GM12878 (cell line): ENCODE data around the gene B9D1. TPM values are rescaled to one million over a fixed set of nuclear protein-coding genes. Genes with fewer than 3 reads are reported as not detected.

Experiments used
- ATAC-seq: fragments of 200-7000 bp; cut with Tn5 transposase; 3 replicates; pipeline ENCODE4 v1.9.1; 2020; ENCODE audit warnings: mild to moderate bottlenecking, moderate library complexity
- BruUV-seq: library from RNA; stranded (reverse); fragments of 400-500 nt; replicated peaks from 2 replicates; lab custom pipeline; 2021; lab: Mats Ljungman, UMichigan
- CTCF ChIA-PET: fragments of 300-600 bp; sonication (Branson Sonifier 250); formaldehyde crosslinking; extraction: SDS; loops from one replicate; lab custom pipeline; 2021; ENCODE audit warnings: inconsistent platforms; lab: Yijun Ruan, JAX
- POLR2A ChIA-PET: fragments of 350-600 bp; formaldehyde crosslinking; extraction: SDS; loops from one replicate; lab custom pipeline; 2021; ENCODE audit warnings: inconsistent platforms; lab: Charles Lee
- RAD21 ChIA-PET: fragments of 300-600 bp; sonication (Branson Sonifier 250); formaldehyde crosslinking; loops from one replicate; lab custom pipeline; 2023; ENCODE audit warnings: antibody characterized with exemption; ENCODE audit not compliant: unreplicated experiment; lab: Charles Lee
- SMC1A ChIA-PET: fragments of 300-600 bp; sonication (Branson Sonifier 250); formaldehyde crosslinking; loops from one replicate; lab custom pipeline; 2023; ENCODE audit not compliant: unreplicated experiment, uncharacterized antibody; lab: Charles Lee
- DNase-seq: peaks from one replicate; pipeline ENCODE4 v3.0.0-alpha.2; 2011; ENCODE audit warnings: low read depth, low spot score
- FAIRE-seq: peaks from 3 replicates; lab custom pipeline; 2011; peaks lifted over from hg19 to GRCh38; lab: Jason Lieb, UNC
- H2AFZ ChIP-seq: 2 replicates; pipeline ENCODE4 v1.6.0; 2011; ENCODE audit warnings: low read depth, low read length, control low read depth; ENCODE audit not compliant: control insufficient read depth
- H3K27ac ChIP-seq: 2 replicates; pipeline ENCODE4 v1.5.1; 2011; ENCODE audit warnings: control low read depth; ENCODE audit not compliant: control insufficient read depth, insufficient read depth
- H3K27me3 ChIP-seq, 2 experiments: replicated peaks in 1 of 2; 2 replicates each; pipeline versions ENCODE4 v1.6.0 to v1.6.1; 2011; ENCODE audit warnings: low read length in 1 of 2; ENCODE audit not compliant: control insufficient read depth in 2 of 2, insufficient read depth in 2 of 2
- H3K36me3 ChIP-seq, 2 experiments: 2 replicates each; pipeline ENCODE4 v1.5.1; 2011; ENCODE audit warnings: low read length in 1 of 2; ENCODE audit not compliant: control insufficient read depth in 2 of 2, insufficient read depth in 2 of 2
- H3K4me1 ChIP-seq: 2 replicates; pipeline ENCODE4 v1.6.1; 2011; ENCODE audit warnings: mild to moderate bottlenecking, low read length, moderate library complexity, mixed read lengths; ENCODE audit not compliant: control insufficient read depth, insufficient read depth
- H3K4me2 ChIP-seq: 2 replicates; pipeline ENCODE4 v1.6.0; 2011; ENCODE audit warnings: control low read depth; ENCODE audit not compliant: control insufficient read depth, insufficient read depth
- H3K4me3 ChIP-seq: fragments of 200-600 bp; sonication (generic); 2 replicates; pipeline ENCODE4 v1.5.1; 2016
- H3K79me2 ChIP-seq: 2 replicates; pipeline ENCODE4 v1.6.0; 2011; ENCODE audit warnings: low read length; ENCODE audit not compliant: control insufficient read depth, insufficient read depth
- H3K9ac ChIP-seq: 2 replicates; pipeline ENCODE4 v1.8.0; 2011; ENCODE audit warnings: low read length, control low read depth, mixed read lengths; ENCODE audit not compliant: control insufficient read depth, insufficient read depth
- H3K9me3 ChIP-seq: replicated peaks from 3 replicates; pipeline ENCODE4 v1.5.1; 2011; ENCODE audit warnings: mild to moderate bottlenecking, low read length; ENCODE audit not compliant: control insufficient read depth, insufficient read depth
- H4K20me1 ChIP-seq: 2 replicates; pipeline ENCODE4 v1.6.0; 2011; ENCODE audit not compliant: control insufficient read depth, insufficient read depth
- BHLHE40 ChIP-seq, 2 experiments: fragments of 450-650 bp in 1 of 2; IDR thresholded peaks; 2 replicates each; pipeline ENCODE4 v1.6.1; 2011 to 2017; ENCODE audit warnings: low read depth in 2 of 2, borderline replicate concordance in 1 of 2, improper control_type of control experiment in 1 of 2, low read length in 1 of 2, mild to moderate bottlenecking in 1 of 2
- E2F8 ChIP-seq: fragments of 450-650 bp; IDR thresholded peaks from 2 replicates; pipeline ENCODE4 v1.6.1; 2018; ENCODE audit warnings: mild to moderate bottlenecking, low read depth, moderate library complexity; ENCODE audit not compliant: partially characterized antibody
- GABPA ChIP-seq: IDR thresholded peaks from 2 replicates; pipeline ENCODE4 v1.6.1; 2014; ENCODE audit warnings: antibody characterized with exemption, low read depth, mild to moderate bottlenecking, inconsistent platforms
- IKZF2 ChIP-seq, 2 experiments: fragments of 450-650 bp; IDR thresholded peaks; 2 replicates each; pipeline ENCODE4 v1.6.1; 2017; ENCODE audit warnings: mild to moderate bottlenecking in 2 of 2, moderate library complexity in 2 of 2
- MTA2 ChIP-seq: fragments of 450-650 bp; IDR thresholded peaks from 2 replicates; pipeline ENCODE4 v1.6.1; 2016; ENCODE audit warnings: low read depth, mild to moderate bottlenecking, moderate library complexity
- SMAD1 ChIP-seq: fragments of 450-650 bp; IDR thresholded peaks from 2 replicates; pipeline ENCODE4 v1.6.1; 2018; ENCODE audit warnings: mild to moderate bottlenecking, low read depth; ENCODE audit not compliant: partially characterized antibody
- TBL1XR1 ChIP-seq: IDR thresholded peaks from 2 replicates; pipeline ENCODE4 v1.6.1; 2012; ENCODE audit warnings: low read depth, low read length, improper control_type of control experiment
- ZNF207 ChIP-seq: fragments of 450-650 bp; IDR thresholded peaks from 2 replicates; pipeline ENCODE4 v1.6.1; 2014; ENCODE audit warnings: antibody characterized with exemption, mild to moderate bottlenecking, borderline replicate concordance
- ZSCAN29 ChIP-seq: fragments of 450-650 bp; IDR thresholded peaks from 2 replicates; pipeline ENCODE4 v1.6.1; 2017; ENCODE audit warnings: mild to moderate bottlenecking, moderate library complexity
- WGBS: methylation state at CpG from one replicate; pipeline ENCODE4 v1.1.6; 2016; ENCODE audit warnings: low lambda C conversion rate; ENCODE audit not compliant: insufficient replicate concordance, insufficient coverage; ENCODE audit errors: missing lambda C conversion rate; 5-methylcytosine and 5-hydroxymethylcytosine counted together
- in situ Hi-C: fragments of 300-500 bp; cut with MboI; formaldehyde crosslinking; loops from 9 replicates; pipeline ENCODE4 v1.14.3; 2018; ENCODE audit warnings: mixed read lengths
- intact Hi-C: fragments of 100-400 bp; cut with micrococcal nuclease; formaldehyde crosslinking; loops from one replicate; pipeline ENCODE4 v1.14.2; 2022; ENCODE audit not compliant: unreplicated experiment
- polyA plus RNA-seq, 11 experiments: library from polyadenylated mRNA; depleted of rRNA in 4 of 11; unstranded in 6 of 11; stranded (reverse) in 5 of 11; fragments of >200 nt; fragmentation: Nextera tagmentation in 4 of 11; fragmentation: Illumina TruSeq in 1 of 11; extraction: Ambion mirVana in 4 of 11; extraction: Trizol in 1 of 11; gene quantifications; 1 replicate in 1 of 11; 2 replicates in 10 of 11; pipeline versions ENCODE4 v1.2.1 to v1.2.3, GENCODE V29; 2011 to 2016; ENCODE audit warnings: inconsistent platforms in 2 of 11, missing spikeins in 2 of 11, low read depth in 1 of 11
- total RNA-seq, 4 experiments: library from RNA; depleted of rRNA in 3 of 4; stranded (reverse); fragments of >200 nt in 3 of 4; fragmentation: Illumina TruSeq in 1 of 4; extraction: Trizol in 1 of 4; gene quantifications; 2 replicates each; pipeline versions ENCODE4 v1.2.1 to v1.2.3, GENCODE V29; 2013 to 2021
- TF ChIP-seq, protein P1 (sequence below): IDR thresholded peaks from 2 replicates; pipeline ENCODE4 v1.6.1; 2012; ENCODE audit warnings: low read depth, low read length, improper control_type of control experiment
- TF ChIP-seq, protein P2 (sequence below): IDR thresholded peaks from 2 replicates; pipeline ENCODE4 v1.6.1; 2011; ENCODE audit warnings: borderline replicate concordance, low read depth, mild to moderate bottlenecking, moderate library complexity, low read length; ENCODE audit not compliant: insufficient read depth, poor library complexity, severe bottlenecking

The B9D1 gene
- total and polyA plus RNA-seq, 10 of the 15 experiments (the other 5 are each of a cell fraction or from before 2014, with no cell fraction given): 5.9 to 18.3 (median 9.8) TPM

DNA sequence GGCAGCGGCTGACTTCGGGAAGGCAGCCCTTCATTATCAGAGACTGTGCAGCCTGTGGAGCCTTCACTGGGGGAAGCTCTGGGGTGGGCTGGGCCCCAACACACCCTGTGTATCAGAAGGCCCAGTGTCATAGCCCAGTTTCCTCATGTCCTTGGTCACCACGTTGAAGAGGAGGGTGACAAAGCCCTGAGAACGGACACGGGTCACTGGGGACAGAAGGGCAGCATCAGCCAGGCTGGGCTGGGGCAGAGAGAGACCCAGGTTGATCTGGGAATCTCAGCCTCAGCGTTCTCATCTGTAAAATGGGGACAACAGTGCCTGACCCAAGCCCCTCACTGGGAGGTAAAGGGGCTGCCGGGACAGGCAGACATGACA is 19.3 kb downstream of the B9D1 start:
- H2AFZ ChIP-seq: no peak overlapping the region
- H3K9ac ChIP-seq: no peak overlapping the region
- CTCF ChIA-PET: no interaction called here
- H4K20me1 ChIP-seq: no peaks in the 10 kb centered on the region
- DNase-seq: no peak
- intact Hi-C loops: no loop called here
- no peak overlapping the region for H3K4me2 ChIP-seq
- TF ChIP-seq TBL1XR1 (no peak), BHLHE40 (IDR thresholded peaks at IDR 0.05; ENCODE audit: borderline replicate concordance in 1 of 2, low read depth in 2 of 2, low read length in 1 of 2) (no peak)
- TF ChIP-seq, protein P1, sequence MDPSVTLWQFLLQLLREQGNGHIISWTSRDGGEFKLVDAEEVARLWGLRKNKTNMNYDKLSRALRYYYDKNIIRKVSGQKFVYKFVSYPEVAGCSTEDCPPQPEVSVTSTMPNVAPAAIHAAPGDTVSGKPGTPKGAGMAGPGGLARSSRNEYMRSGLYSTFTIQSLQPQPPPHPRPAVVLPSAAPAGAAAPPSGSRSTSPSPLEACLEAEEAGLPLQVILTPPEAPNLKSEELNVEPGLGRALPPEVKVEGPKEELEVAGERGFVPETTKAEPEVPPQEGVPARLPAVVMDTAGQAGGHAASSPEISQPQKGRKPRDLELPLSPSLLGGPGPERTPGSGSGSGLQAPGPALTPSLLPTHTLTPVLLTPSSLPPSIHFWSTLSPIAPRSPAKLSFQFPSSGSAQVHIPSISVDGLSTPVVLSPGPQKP: no peak
- TF ChIP-seq, all 136 proteins: peak for 0
- 65% methylated on average over 7 of the region's 7 CpGs for WGBS
- H3K27ac ChIP-seq: no peak overlapping the region
- POLR2A ChIA-PET: interaction anchor here (0.6 kb wide), 1 partner anchor 9 kb away, joined by 7 read pairs; no protein-coding TSS in a partner anchor
- no peaks in the 10 kb centered on the region for H3K4me1 ChIP-seq
- SMC1A ChIA-PET: no interaction called here
- H3K79me2 ChIP-seq: no peaks in the 10 kb centered on the region
- no peak for FAIRE-seq
- RAD21 ChIA-PET: no interaction called here
- no peak for ATAC-seq
- in situ Hi-C loops: no loop called here
- no TSS peak for BruUV-seq
- no peaks in the 10 kb centered on the region for H3K9me3 ChIP-seq
- no peaks in the 10 kb centered on the region for H3K36me3 ChIP-seq
- H3K27me3 ChIP-seq: no peaks in the 10 kb centered on the region; a peak in 1 of 4 replicates
- H3K4me3 ChIP-seq: no peak overlapping the region

- Histone ChIP-seq H3K79me2 (no peaks in the 10 kb centered on the region), H2AFZ (no peak overlapping the region), H4K20me1 (no peaks in the 10 kb centered on the region), H3K9me3 (no peaks in the 10 kb centered on the region), H3K4me2 (no peak overlapping the region), H3K4me3 (no peak overlapping the region), H3K4me1 (no peaks in the 10 kb centered on the region), H3K36me3 (no peaks in the 10 kb centered on the region), H3K9ac (no peak overlapping the region), H3K27me3 (no peaks in the 10 kb centered on the region; a peak in 1 of 4 replicates), H3K27ac (no peak overlapping the region)
- SMC1A ChIA-PET: no interaction called here
- intact Hi-C loops (no loop called here), in situ Hi-C loops (no loop called here)
- 51% methylated on average over 7 of the region's 7 CpGs for WGBS
- DNase-seq: no peak
- POLR2A ChIA-PET: interaction anchor here (0.6 kb wide), 1 partner anchor 9 kb away, joined by 7 read pairs; no protein-coding TSS in a partner anchor
- no peak for ATAC-seq
- CTCF ChIA-PET: no interaction called here
- FAIRE-seq: no peak
- no TSS peak for BruUV-seq
- RAD21 ChIA-PET: no interaction called here
- TF ChIP-seq SMAD1 (no peak), E2F8 (no peak), GABPA (no peak), ZSCAN29 (no peak), ZNF207 (no peak), IKZF2 (IDR thresholded peaks at IDR 0.05) (no peak), MTA2 (no peak)
- TF ChIP-seq, protein P2, sequence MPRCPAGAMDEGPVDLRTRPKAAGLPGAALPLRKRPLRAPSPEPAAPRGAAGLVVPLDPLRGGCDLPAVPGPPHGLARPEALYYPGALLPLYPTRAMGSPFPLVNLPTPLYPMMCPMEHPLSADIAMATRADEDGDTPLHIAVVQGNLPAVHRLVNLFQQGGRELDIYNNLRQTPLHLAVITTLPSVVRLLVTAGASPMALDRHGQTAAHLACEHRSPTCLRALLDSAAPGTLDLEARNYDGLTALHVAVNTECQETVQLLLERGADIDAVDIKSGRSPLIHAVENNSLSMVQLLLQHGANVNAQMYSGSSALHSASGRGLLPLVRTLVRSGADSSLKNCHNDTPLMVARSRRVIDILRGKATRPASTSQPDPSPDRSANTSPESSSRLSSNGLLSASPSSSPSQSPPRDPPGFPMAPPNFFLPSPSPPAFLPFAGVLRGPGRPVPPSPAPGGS: no peak
Measured at GRCh38 chr17:19342611-19343255, 19.8 kb downstream of the B9D1 start.
